GM19043 (cell line): Measurements from ENCODE around the gene HPX.
A peak's percentile ranks its signal among the peaks of the same experiment; 100 is the strongest.

ENCODE experiments used
- ATAC-seq: cut with Tn5 transposase; IDR thresholded peaks from one replicate; pipeline ENCODE4 v1.9.1; 2021; ENCODE audit warnings: low read depth; ENCODE audit not compliant: unreplicated experiment

The HPX gene, protein sequence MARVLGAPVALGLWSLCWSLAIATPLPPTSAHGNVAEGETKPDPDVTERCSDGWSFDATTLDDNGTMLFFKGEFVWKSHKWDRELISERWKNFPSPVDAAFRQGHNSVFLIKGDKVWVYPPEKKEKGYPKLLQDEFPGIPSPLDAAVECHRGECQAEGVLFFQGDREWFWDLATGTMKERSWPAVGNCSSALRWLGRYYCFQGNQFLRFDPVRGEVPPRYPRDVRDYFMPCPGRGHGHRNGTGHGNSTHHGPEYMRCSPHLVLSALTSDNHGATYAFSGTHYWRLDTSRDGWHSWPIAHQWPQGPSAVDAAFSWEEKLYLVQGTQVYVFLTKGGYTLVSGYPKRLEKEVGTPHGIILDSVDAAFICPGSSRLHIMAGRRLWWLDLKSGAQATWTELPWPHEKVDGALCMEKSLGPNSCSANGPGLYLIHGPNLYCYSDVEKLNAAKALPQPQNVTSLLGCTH

DNA sequence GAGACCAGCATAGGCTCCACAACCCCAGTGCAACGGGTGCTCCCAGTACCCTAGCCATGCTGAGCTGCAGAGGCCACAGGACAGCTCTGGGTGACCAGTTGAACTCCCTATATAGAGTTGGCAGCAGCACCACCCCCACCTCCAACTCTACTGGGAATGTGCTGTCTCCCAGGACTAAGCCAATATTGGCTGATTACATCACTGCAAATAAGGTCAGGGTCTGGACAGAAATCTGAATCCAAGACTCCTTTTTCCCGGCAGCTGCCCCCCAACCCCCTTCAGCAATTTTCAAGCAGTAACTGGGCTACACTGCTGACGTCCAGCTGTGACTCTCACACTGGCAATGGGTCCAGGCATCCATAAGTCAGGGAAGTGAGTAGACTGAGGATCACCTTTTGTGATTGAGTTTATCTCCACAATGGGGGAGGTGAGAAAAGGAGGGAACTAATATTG lies at the start of gene HPX:
Gene HPX, minus strand, starts transcription at position 82 of the 453 bp plus-strand sequence. Its CDS starts 24 bp downstream, at position 58.
- ATAC-seq, result no peak

DNA sequence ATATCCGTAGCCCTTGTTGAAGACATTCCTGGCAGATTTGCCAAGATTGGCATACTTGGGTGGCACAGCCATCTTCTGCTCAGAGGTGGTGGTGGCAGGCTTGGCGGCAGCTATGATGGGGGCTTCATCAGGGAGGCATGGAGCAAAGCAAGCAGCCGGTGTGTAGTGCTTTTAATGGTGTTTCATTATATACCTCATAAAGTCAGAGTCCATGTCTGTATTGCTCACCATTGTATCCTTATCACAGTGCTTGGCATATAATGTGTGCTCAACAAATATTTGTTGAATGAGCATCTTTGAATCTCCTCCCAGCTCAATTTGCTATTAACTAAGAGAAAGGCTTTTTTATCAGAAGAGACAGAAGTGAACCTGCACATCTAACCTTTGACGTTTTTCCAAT lies 48.5 kb upstream of the HPX start:
- ATAC-seq, result no peak

DNA sequence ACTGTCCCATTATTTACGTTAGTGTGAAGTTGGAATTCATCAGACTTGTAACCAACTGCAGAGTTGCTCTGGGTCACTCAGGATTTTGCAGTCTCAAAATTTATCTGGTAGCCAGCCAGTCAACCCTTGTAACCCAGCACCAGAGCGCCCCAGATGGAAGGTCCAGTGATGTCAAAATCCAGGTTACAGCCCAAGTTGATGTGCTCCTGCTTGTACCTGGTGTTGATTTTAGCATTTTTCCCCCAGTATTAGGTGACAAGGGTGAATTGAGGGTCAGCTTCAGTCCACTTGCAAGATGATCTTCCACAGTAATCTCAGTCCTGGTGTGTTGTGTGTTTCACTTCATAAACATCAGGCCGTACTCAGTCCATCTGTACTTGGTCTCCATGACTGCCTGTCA lies 48.0 kb upstream of the HPX start:
- no peak for ATAC-seq

DNA sequence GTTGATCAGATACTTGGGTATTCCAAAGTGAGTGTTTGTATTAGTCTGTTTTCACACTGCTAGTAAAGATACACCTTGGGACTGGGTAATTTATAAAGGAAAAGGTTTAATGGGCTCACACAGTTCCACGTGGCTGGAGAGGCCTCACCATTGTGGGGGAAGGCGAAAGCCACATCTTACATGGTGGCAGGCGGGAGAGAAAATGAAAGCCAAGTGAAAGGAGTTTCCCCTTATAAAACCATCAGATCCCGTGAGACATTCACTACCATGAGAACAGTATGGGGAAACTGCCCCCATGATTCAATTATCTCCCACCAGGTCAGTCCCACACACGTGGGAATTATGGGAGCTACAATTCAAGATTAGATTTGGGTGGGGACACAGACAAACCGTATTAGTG lies 47.6 kb upstream of the HPX start:
- no peak for ATAC-seq

DNA sequence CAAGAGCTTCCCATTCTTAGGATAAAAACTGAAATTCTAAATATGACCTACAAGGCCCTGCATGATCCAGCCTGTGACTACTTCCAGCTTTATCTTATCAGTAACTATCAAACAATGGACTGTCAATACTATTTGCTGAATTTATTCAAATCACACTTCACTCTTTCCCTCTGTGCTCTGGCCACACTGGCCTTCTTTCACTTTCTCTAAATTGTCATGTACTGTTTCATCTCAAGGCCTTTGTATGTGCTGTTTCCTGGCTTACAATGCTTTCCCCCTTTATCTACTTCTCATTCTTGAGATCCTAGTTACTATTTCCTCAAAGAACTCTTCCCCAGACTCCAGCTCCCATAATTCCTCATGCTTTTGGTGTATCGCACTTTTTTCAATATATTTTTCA lies 46.2 kb upstream of the HPX start:
- no peak for ATAC-seq

DNA sequence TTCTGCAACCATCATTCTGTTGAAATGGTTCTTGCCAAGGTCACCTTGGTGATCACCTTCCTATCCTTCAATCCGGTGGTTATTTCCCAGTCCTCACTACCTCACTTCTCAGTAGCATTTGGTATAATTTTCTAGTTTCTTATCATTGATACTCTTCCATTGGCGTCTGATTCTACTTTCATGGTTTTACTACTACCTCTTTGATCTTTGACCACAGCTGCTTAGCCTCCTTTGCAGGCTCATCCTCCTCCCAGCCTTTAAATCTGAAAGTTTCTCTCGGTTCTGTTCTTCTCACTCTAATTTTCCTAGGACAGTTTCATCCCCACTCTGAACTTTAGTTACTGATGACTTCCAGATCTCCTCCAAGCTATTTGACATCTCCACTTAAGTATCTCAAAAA lies 45.5 kb upstream of the HPX start:
- no peak for ATAC-seq

DNA sequence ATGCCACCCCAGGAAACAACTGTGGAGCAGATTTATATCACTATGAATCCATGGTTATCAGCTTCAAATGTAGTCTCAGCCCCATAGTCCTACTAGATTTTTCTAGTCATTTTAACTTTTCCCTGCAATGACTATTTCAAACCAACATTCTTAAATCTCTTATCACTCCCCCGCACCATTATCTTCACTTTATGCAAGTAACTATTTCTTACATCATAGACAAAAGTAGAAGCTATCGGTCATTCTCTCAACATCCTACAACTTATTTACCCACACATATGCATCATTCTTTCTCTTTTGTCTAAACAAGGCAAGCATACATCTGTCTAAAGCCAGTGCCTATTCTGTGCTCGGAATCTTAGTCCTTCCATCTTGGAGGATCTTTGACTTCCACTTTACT lies 44.9 kb upstream of the HPX start:
- no peak for ATAC-seq

DNA sequence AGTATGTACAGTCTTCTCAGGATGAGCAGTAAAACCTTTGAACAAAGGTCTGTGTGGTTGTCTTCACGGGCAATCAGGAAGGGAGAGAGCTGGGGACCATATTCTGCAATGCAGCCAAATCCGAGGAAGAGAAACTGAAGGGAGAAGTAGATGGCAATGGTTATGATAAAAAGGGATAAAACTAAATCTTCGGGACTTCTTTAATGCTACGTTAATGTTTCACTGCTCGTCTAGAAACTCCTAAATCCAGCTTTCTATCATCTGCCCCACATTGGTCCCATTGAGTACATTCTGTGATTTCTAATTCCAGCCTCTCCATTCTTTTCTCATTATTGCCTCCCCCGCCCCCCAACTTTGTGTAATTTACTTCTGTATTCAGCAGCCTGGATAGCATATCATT lies 42.2 kb upstream of the HPX start:
- no peak for ATAC-seq

DNA sequence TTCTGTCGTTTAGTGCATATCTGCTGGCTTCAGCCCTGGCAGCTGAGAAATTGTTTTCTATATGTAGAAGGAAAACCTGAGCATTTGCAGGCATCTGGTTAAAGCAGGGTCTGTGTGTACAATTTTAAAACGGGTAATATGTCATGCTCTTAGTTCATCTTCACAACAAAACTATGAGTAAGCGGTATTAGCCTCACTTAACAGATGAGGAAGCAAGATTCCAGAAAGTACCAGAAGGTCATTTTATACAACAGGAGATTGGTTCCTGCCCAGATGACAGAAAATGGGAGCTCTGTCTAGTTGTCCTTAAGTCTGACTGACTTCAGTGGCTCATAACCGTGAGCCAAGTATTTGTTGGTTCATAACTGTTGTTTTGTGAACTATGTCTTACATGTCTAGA lies 41.7 kb upstream of the HPX start:
- ATAC-seq, result no peak

DNA sequence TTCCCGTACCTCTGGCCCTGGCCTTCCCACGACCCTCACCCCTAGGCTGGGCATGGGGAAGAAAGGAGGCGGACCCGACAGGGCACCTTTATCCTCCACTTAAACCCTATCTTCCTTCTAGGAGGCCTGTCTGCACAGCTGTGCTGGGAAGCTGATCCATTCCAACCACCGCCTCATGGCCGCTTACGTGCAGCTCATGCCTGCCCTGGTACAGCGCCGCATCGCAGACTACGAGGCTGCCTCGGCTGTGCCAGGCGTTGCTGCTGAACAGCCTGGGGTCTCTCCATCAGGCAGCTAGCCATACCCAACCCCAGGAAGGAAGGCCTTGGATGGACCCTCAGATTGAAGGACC lies 41.1 kb upstream of the HPX start:
- no peak for ATAC-seq

DNA sequence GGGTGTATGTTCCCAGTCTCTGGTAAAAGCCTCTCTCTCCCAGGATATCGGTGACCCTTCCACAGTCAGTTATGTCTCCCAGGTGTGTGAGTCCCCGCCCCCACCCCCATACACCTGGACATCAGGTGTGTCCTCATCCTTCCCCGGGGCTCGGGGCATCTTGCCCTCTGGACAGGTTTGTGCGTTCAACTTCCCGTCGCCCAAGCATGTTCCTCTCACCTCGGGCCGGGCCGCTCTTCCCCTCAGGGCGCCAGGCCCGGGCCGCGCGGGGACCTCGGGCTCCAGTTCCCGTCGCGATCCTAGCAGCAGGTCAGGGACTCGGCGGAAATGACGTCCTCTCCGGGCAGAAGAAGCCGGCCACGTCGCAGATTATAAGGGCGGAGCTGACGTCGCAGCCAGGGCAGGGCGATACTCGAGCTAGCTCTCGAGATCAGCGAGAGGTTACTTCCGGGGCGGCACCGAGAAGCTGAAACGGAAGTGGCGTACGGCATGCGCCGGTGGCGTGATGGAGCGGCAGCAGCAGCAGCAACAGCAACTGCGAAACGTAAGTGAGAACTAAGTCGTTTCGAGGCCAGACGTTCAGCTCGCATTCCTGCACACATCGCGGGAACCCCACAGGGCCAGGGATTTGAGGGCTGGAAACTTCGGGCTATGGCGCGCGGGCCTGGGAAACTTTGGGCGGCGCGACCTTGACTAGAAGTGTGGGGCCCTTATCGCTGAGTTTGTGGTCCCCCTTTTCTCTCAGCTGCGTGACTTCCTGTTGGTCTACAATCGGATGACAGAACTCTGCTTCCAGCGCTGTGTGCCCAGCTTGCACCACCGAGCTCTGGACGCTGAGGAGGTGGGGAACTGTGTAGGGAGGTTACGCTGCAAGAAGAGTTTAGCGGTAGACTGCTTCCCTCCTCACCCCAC lies 40.5 kb upstream of the HPX start, which contains the start of the genes ARFIP2 and TIMM10B:
Gene ARFIP2, minus strand, starts transcription at position 320 of the 912 bp plus-strand sequence. CDS start 910 bp downstream, outside the sequence.
Gene TIMM10B, plus strand, starts transcription at position 490 of the 912 bp plus-strand sequence. Its CDS starts 16 bp downstream, at position 506.
- ATAC-seq, result peak; percentile 99

DNA sequence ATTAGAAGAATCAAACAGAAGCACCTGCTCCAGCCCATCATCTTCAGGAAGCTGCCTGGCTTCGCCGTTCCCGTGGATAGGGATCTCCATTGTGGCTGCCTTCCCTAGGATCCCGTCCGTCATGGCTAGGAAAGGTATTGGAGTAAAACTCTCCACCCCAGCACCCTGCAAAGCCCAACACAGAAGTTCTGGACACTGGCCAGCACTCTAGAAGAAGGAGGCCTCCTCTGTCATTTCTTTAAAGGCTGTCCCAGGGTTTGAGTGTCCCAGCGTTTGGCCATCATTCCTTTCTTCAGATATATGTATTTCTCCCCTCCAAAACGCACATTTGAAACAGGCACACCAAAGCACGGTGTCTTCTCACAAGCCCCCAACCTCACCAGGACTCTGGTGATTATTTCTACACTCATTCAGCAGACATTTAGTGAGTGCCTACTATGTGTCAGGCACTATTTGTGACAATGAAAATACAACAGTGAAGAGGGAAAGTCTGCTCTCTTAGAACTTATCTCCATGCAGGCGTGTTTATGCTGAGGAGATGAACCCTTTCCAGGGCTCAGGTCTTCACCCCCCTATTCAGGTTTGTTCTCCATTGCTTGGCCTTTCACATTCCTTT lies 39.6 kb upstream of the HPX start:
- ATAC-seq, result no peak

DNA sequence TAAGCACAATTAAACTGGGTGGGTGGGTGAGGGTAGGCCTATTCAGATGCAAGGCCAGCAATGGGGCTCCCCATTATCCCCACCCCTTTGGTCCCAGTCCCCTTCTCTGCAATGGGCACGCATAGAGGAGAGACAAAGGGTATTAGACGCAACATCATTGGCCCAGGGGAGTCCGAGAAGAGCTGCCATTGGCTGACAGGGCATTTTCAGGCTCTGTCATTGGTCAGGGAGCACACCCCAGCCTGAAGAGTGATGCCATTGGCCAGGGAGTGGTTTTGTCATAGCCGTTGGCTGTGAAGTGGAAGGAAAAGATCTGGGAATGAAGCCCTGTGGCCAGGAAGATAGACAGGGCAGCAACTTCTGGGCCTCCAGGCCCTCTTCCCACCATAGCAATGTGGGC lies 35.8 kb upstream of the HPX start:
- no peak for ATAC-seq

DNA sequence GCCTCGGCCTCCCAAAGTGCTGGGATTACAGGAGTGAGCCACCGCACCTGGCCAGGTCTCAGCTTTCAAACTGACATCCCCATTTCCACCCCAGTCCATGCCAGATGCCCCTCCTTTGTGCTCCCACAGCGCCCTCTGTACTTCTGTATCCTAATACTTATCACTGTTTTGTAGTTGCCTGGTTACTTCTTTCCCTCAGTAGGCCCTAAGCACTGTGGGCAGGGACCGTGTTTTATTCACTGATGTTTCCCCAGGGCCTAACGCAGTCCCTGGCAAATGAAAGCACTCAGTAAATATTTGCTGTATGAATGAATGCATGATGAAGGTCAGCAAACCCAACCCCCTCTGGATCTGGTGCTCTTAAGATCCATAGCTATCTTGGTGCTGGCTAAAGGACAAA lies 35.1 kb upstream of the HPX start:
- no peak for ATAC-seq

DNA sequence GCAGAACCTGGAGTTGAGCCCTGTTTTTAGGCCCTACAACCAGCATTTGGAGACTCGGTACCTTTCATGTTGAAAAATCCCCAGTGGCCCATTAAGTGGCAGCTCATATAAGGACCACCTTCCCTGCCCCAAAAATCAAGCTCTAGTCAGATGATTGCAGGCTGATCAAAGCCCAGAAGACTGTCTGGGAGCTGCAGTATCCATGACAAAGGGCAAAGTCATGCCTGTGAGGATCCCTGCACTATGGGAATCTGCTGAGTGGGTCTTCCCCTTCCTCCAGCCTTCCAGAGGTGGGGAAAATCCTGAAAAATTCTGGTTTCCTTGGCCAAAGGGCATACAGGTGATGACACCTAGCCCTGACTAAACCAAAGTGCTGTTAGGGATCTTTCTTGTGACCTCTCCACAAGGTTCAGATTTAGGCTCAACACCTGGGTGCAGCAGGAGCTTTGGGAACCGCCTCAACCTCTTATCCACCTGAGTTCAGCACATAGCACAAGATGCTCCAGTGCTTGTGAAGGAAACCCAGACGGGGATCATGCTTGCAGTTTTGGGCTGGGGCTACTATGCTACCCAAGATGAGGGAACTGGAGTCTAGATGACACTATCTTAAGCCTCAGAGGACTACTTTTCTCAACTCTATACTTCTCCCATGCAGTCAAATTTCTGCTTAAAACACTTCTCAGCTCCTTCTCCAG lies 34.2 kb upstream of the HPX start:
- ATAC-seq, result no peak

DNA sequence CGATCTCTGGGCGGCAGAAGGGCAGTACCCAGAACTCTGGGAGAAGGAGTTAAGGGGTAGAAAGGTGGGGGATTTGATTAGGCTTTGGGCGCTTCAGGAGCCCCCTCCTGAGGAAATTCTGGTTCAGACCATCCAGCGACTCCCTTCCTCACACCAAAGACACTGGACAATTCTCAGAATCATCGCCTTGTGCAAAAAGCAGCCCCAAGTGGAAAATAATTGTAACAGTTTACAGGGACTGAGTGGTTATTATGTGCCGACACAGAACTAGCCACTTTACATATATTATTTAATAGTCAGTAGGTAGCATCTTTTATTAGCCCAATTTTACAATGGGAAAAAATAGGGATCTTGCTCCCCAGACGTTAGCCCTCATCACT lies 33.6 kb upstream of the HPX start:
- no peak for ATAC-seq

DNA sequence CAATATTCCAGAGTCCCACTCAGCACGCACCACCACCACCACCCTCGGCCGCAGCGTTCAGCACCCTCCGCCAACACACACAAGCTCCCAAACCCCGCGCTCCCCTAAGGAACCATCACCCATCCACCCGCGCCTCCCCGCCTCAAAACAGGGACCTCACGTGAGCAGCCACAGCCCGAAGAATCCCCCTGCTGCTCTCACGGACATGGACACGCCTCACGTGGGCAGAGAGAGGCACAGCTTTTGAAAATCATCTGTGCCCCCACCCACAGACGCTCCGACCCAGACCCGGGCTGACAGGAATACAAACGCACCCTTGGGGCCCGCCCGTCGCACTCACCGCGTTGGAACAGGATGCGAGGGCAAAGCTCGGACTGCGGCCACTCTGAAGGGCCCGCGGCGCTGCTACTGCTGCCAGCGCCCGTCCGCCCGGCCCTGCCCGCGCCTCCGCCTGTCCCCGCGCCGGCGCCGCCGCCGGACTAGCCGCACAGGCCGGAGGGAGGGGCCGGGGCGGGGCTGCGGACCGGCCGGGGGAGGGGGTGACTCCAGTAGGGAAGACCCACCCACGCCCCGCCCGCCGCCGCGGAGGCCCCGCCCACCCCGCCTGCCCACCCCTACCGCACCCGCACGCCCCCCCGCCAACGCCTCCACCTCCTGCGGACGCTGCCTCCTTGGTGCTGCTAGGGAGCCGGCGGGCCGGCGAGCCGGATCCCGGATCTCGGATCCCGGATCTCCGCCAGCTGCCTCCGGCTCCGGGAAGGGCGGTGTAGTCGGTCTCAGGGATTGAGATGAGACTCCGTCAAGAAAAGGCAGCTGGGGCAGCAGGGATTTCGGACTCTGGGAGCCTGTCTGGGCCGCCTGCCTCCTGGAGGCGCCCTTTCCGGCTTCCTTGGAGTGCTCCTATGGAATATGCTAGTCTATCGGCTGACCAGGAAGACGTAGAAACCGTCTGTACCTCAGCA lies 32.9 kb upstream of the HPX start, which contains the start of gene TRIM3:
Gene TRIM3, minus strand, starts transcription at position 491 of the 962 bp plus-strand sequence. CDS start 8,246 bp downstream, outside the sequence.
- peak; percentile 50 for ATAC-seq

DNA sequence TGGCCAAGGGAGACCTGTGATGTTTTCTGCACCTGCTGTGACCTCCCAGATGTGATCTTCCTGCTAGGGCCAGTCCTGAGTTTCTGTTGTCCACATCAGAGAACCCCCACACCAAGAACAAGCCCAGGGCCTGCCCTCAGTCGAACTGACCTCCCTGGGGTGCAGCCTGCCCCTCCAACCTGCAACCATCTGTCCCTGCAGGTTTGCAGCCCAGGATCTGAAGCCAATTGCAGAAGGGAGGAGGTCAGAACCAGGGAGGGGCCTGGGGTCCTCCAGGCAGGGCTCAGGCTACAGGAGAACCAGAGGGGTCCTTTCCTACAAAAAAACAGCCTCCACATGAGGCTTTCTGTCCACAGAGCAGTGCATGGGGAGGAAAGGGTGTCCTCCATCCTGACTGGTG lies 32.1 kb upstream of the HPX start:
- no peak for ATAC-seq

DNA sequence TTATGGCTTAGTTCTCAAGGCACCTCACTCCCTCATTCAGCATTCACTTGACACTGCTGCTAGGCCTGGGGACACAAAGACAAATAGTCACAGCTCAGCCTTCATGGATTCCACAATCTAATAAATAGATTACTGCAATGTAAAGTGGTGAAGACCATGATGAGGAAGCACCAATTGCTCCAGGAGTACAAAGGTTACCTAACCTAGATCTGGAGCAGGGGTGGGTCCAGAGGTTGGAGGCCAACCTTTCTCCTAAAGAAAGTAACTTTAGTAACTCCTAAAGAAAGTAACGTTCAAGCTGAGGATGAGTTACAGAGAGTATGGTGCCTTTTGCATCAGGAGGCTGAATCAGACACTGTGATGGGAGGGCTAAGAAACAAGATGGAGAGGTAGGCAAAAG lies 28.8 kb upstream of the HPX start:
- no peak for ATAC-seq
